SK-N-SH treated with all-trans-retinoic acid at 6 μM for 48 hours (cell line): Measurements from ENCODE around the gene CPVL.

Experiments used
- ATAC-seq: fragments of 200-7000 bp; cut with Tn5 transposase; 3 replicates; pipeline ENCODE4 v1.9.1; 2020; ENCODE audit warnings: mild to moderate bottlenecking, moderate library complexity
- ARNTL ChIP-seq: fragments of 450-650 bp; formaldehyde crosslinking; IDR thresholded peaks from 2 replicates; pipeline ENCODE4 v1.5.0; 2020; ENCODE audit warnings: low read depth, mild to moderate bottlenecking, moderate library complexity, borderline replicate concordance
- CREB5 ChIP-seq: fragments of 250-450 bp; sonication (Bioruptor Pico); IDR thresholded peaks from 2 replicates; pipeline ENCODE4 v1.5.1; 2020; ENCODE audit warnings: low read depth, mild to moderate bottlenecking, moderate library complexity
- CSDC2 ChIP-seq: fragments of 250-450 bp; sonication (Bioruptor Pico); IDR thresholded peaks from 2 replicates; pipeline ENCODE4 v1.5.0; 2020; ENCODE audit warnings: mild to moderate bottlenecking, moderate library complexity
- CSRNP3 ChIP-seq: fragments of 250-450 bp; sonication (Bioruptor Pico); IDR thresholded peaks from 2 replicates; pipeline ENCODE4 v1.5.1; 2021; ENCODE audit warnings: mild to moderate bottlenecking, moderate library complexity
- ESRRG ChIP-seq: fragments of 250-450 bp; sonication (Bioruptor Pico); IDR thresholded peaks from 2 replicates; pipeline ENCODE4 v1.6.1; 2021; ENCODE audit warnings: mild to moderate bottlenecking
- GLIS3 ChIP-seq: fragments of 250-450 bp; sonication (Bioruptor Pico); IDR thresholded peaks from 2 replicates; pipeline ENCODE4 v1.5.0; 2020; ENCODE audit warnings: mild to moderate bottlenecking, moderate library complexity
- ISL1 ChIP-seq: fragments of 250-450 bp; sonication (Bioruptor Pico); IDR thresholded peaks from 2 replicates; pipeline ENCODE4 v2.1.2; 2022; ENCODE audit warnings: mild to moderate bottlenecking, moderate library complexity
- PATZ1 ChIP-seq: fragments of 250-450 bp; sonication (Bioruptor Pico); IDR thresholded peaks from 2 replicates; pipeline ENCODE4 v1.8.0; 2020; ENCODE audit warnings: mild to moderate bottlenecking, moderate library complexity, borderline replicate concordance
- POU6F1 ChIP-seq: fragments of 250-450 bp; sonication (Bioruptor Pico); IDR thresholded peaks from 2 replicates; pipeline ENCODE4 v1.8.0; 2021; ENCODE audit warnings: low read depth, mild to moderate bottlenecking, moderate library complexity, borderline replicate concordance
- PPARA ChIP-seq: fragments of 250-450 bp; sonication (Bioruptor Pico); IDR thresholded peaks from 2 replicates; pipeline ENCODE4 v1.5.0; 2020; ENCODE audit warnings: mild to moderate bottlenecking, borderline replicate concordance
- RARB ChIP-seq: fragments of 250-450 bp; sonication (Bioruptor Pico); IDR thresholded peaks from 2 replicates; pipeline ENCODE4 v1.8.0; 2021; ENCODE audit warnings: mild to moderate bottlenecking, moderate library complexity
- SNAI2 ChIP-seq: fragments of 250-450 bp; sonication (Bioruptor Pico); IDR thresholded peaks from 2 replicates; pipeline ENCODE4 v1.5.0; 2020; ENCODE audit warnings: mild to moderate bottlenecking, moderate library complexity
- TCF4 ChIP-seq: fragments of 250-450 bp; sonication (Bioruptor Pico); IDR thresholded peaks from 2 replicates; pipeline ENCODE4 v1.8.0; 2021; ENCODE audit warnings: mild to moderate bottlenecking, moderate library complexity, borderline replicate concordance
- TOX ChIP-seq: fragments of 250-450 bp; sonication (Bioruptor Pico); IDR thresholded peaks from 2 replicates; pipeline ENCODE4 v1.8.0; 2021; ENCODE audit warnings: mild to moderate bottlenecking, moderate library complexity, borderline replicate concordance
- TSHZ2 ChIP-seq: fragments of 250-450 bp; sonication (Bioruptor Pico); IDR thresholded peaks from 2 replicates; pipeline ENCODE4 v1.5.0; 2020; ENCODE audit warnings: mild to moderate bottlenecking, moderate library complexity
- ZC3H10 ChIP-seq: fragments of 250-450 bp; sonication (Bioruptor Pico); IDR thresholded peaks from 2 replicates; pipeline ENCODE4 v1.5.1; 2021; ENCODE audit warnings: mild to moderate bottlenecking, moderate library complexity
- ZFP3 ChIP-seq: fragments of 250-450 bp; sonication (Bioruptor Pico); IDR thresholded peaks from 2 replicates; pipeline ENCODE4 v1.5.0; 2020; ENCODE audit warnings: mild to moderate bottlenecking, moderate library complexity
- ZFP30 ChIP-seq: fragments of 450-650 bp; formaldehyde crosslinking; IDR thresholded peaks from 2 replicates; pipeline ENCODE4 v1.5.0; 2022; ENCODE audit warnings: mild to moderate bottlenecking, moderate library complexity
- ZNF565 ChIP-seq: fragments of 450-650 bp; formaldehyde crosslinking; conservative IDR thresholded peaks from 2 replicates; pipeline ENCODE4 v1.5.0; 2020; ENCODE audit warnings: low read depth, mild to moderate bottlenecking, moderate library complexity
- ZNF70 ChIP-seq: fragments of 450-650 bp; formaldehyde crosslinking; IDR thresholded peaks from 2 replicates; pipeline ENCODE4 v1.5.0; 2020; ENCODE audit warnings: mild to moderate bottlenecking, moderate library complexity
- ZNF8 ChIP-seq: fragments of 450-650 bp; formaldehyde crosslinking; IDR thresholded peaks from 2 replicates; pipeline ENCODE4 v1.5.0; 2020; ENCODE audit warnings: mild to moderate bottlenecking, moderate library complexity

CPVL gene

GRCh38 chr7:29030781-29031275 lies 115.5 kb downstream of the CPVL start:
- TF ChIP-seq POU6F1 (no peak), CSDC2 (no peak), ZNF70 (CRISPR knock-in tag) (no peak), ESRRG (CRISPR knock-in tag) (no peak), SNAI2 (CRISPR knock-in tag) (no peak), ZNF8 (CRISPR knock-in tag) (no peak), ARNTL (CRISPR knock-in tag) (no peak), ISL1 (CRISPR knock-in tag) (no peak), ZC3H10 (no peak), ZFP30 (CRISPR knock-in tag) (no peak), RARB (CRISPR knock-in tag) (no peak), CREB5 (CRISPR knock-in tag) (no peak)
- no peak for ATAC-seq

- ATAC-seq = no peak
- no peak for TF ChIP-seq TCF4 (CRISPR knock-in tag)
- TF ChIP-seq ZNF70 (CRISPR knock-in tag) = no peak
- TF ChIP-seq TOX (CRISPR knock-in tag) = no peak
- no peak for TF ChIP-seq ISL1 (CRISPR knock-in tag)
- no peak for TF ChIP-seq ESRRG (CRISPR knock-in tag)
- TF ChIP-seq CREB5 (CRISPR knock-in tag) = no peak
- no peak for TF ChIP-seq POU6F1
- TF ChIP-seq GLIS3 (CRISPR knock-in tag) = no peak
- no peak for TF ChIP-seq ZNF8 (CRISPR knock-in tag)
- no peak for TF ChIP-seq CSRNP3
- no peak for TF ChIP-seq ZC3H10
- TF ChIP-seq SNAI2 (CRISPR knock-in tag) = no peak
- no peak for TF ChIP-seq TSHZ2 (CRISPR knock-in tag)
- TF ChIP-seq ZFP30 (CRISPR knock-in tag) = no peak
- no peak for TF ChIP-seq PPARA (CRISPR knock-in tag)
These were observed 123.9 kb downstream of the CPVL start for GRCh38 chr7:29022291-29022988.

- ATAC-seq = no peak
- TF ChIP-seq ZFP3 (CRISPR knock-in tag) (no peak), RARB (CRISPR knock-in tag) (no peak), ZNF565 (CRISPR knock-in tag) (no peak), PATZ1 (CRISPR knock-in tag) (no peak), ZNF8 (CRISPR knock-in tag) (no peak), GLIS3 (CRISPR knock-in tag) (no peak), CSRNP3 (no peak), ISL1 (CRISPR knock-in tag) (no peak), PPARA (CRISPR knock-in tag) (no peak), ZNF70 (CRISPR knock-in tag) (no peak), ZC3H10 (no peak)
These were observed 126.4 kb downstream of the CPVL start for GRCh38 chr7:29019896-29020295.
